Measurements from ENCODE around the gene GLDN.
"Not testable (repeated sequence)": the region's sequence is repeated elsewhere in the genome, so short reads cannot be mapped to it uniquely, and the experiment has no call there.

Gene GLDN

DNA sequence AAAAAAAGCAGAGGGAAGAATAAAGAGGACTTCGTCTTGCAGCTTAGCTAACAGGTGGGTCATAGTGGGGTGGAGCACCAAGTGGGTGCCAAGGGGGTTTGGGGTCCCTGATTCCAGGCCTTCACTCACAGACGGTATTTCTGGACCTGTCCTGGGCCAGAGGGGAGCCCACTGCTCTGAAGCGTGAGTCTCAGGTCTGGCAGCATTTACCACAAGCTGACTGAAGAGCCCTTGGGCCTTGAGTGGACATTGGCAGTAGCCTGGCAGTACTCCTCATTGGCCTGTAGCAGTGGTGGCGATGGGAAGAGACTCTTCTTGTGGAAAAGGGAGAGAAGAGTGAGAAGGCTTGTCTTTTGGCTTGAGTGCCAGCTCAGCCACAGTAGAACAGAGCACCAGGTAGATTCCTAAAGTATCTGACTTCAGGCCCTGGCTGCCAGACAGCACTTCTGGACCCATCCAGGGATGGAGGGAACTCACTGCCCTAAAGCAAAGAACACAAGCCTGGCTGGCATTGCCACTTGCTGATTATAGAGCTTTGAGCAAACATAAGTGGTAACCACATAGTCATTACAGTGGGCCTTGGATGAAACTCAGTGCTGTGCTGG lies 72.9 kb downstream of the GLDN start:
- H3K4me3 ChIP-seq (ENCODE audit: low read depth, low read length), result no peak overlapping the region
- TF ChIP-seq, protein P1, sequence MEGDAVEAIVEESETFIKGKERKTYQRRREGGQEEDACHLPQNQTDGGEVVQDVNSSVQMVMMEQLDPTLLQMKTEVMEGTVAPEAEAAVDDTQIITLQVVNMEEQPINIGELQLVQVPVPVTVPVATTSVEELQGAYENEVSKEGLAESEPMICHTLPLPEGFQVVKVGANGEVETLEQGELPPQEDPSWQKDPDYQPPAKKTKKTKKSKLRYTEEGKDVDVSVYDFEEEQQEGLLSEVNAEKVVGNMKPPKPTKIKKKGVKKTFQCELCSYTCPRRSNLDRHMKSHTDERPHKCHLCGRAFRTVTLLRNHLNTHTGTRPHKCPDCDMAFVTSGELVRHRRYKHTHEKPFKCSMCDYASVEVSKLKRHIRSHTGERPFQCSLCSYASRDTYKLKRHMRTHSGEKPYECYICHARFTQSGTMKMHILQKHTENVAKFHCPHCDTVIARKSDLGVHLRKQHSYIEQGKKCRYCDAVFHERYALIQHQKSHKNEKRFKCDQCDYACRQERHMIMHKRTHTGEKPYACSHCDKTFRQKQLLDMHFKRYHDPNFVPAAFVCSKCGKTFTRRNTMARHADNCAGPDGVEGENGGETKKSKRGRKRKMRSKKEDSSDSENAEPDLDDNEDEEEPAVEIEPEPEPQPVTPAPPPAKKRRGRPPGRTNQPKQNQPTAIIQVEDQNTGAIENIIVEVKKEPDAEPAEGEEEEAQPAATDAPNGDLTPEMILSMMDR (IDR thresholded peaks at IDR 0.05; ENCODE audit: low read depth, low read length), result no peak
- in situ Hi-C loops (cut with HindIII; ENCODE audit: low sequenced_read_pairs), result no loop called here
- no peak for DNase-seq (ENCODE audit: low read depth, low spot score)

DNA sequence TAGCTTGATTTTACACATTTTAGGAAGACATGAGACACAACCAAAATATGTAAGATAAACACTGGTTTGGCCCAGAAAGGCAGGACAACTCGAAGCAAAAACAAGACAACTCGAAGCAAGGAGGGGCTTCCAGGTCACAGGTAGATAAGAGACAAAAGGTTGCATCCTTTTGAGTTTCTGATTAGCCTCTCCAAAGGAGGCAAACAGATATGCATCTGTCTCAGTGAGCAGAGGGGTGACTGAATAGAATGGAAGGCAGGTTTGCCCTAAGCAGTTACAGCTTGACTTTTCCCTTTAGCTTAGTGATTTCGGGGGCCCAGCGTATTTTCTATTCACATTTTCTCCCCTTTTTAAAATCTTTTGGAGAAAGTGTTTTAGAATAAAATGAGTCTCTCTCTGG lies 74.7 kb downstream of the GLDN start:
- TF ChIP-seq, protein P1 (IDR thresholded peaks at IDR 0.05; ENCODE audit: low read depth, low read length), result no peak
- no peak for DNase-seq (ENCODE audit: low read depth, low spot score)
- in situ Hi-C loops (cut with HindIII; ENCODE audit: low sequenced_read_pairs), result no loop called here
- no peak overlapping the region for H3K4me3 ChIP-seq (ENCODE audit: low read depth, low read length)

GRCh38 chr15:51423040-51423439 lies 81.6 kb downstream of the GLDN start:
- DNase-seq (ENCODE audit: low read depth, low spot score); in situ Hi-C loops (cut with HindIII; ENCODE audit: low sequenced_read_pairs); H3K4me3 ChIP-seq (ENCODE audit: low read depth, low read length): not testable (repeated sequence)

GRCh38 chr15:51424780-51425179 lies 83.3 kb downstream of the GLDN start:
- no peak overlapping the region for H3K4me3 ChIP-seq (ENCODE audit: low read depth, low read length)

GRCh38 chr15:51425517-51426040 lies 84.1 kb downstream of the GLDN start:
- no peak for DNase-seq (ENCODE audit: low read depth, low spot score)
- TF ChIP-seq, protein P1 (IDR thresholded peaks at IDR 0.05; ENCODE audit: low read depth, low read length), result no peak
- in situ Hi-C loops (cut with HindIII; ENCODE audit: low sequenced_read_pairs), result no loop called here
- no peak overlapping the region for H3K4me3 ChIP-seq (ENCODE audit: low read depth, low read length)

More at GRCh38 chr15:51424780-51425179, 83.3 kb downstream of the GLDN start:
- no peak for DNase-seq (ENCODE audit: low read depth, low spot score)
- in situ Hi-C loops (cut with HindIII; ENCODE audit: low sequenced_read_pairs), result no loop called here
- TF ChIP-seq, protein P1 (IDR thresholded peaks at IDR 0.05; ENCODE audit: low read depth, low read length), result no peak

GRCh38 chr15:51438526-51438925 lies 97.1 kb downstream of the GLDN start:
- in situ Hi-C loops (cut with HindIII; ENCODE audit: low sequenced_read_pairs), result no loop called here
- TF ChIP-seq, protein P1 (IDR thresholded peaks at IDR 0.05; ENCODE audit: low read depth, low read length), result no peak
- no peak for DNase-seq (ENCODE audit: low read depth, low spot score)
- H3K4me3 ChIP-seq (ENCODE audit: low read depth, low read length), result no peak overlapping the region

DNA sequence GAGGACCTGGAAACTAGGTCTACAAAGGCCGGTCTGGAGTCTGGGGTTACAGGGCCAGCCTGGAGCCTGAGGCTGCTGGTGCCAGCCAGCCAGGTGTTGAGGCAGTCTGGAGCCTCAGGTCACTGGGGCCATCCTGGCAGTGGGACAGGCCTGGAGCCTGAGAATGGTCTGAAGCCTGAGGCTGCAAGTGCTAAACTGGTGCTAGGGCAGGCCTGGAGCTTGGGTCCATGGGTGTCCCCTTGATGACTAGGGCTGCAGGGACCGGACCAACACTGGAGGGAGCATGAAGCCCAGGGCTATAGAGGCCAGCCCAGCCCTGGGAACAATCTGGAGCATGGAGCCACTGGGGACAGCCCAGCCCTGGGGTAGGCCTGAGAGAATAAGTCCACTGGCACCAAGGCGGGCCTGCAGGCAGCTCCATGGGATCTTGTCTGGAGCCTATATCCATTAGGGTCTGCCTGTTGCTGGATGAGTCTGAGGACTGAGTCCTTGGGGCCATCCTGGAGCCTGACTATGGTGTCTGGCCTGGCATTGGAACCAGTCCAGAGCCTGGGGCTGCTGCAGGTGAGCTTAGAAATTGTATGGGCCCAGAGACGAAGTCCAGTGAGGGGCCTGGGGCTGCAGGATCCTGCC lies 101.9 kb downstream of the GLDN start:
- in situ Hi-C loops (cut with HindIII; ENCODE audit: low sequenced_read_pairs), result no loop called here
- no peak overlapping the region for H3K4me3 ChIP-seq (ENCODE audit: low read depth, low read length)
- TF ChIP-seq, protein P1 (IDR thresholded peaks at IDR 0.05; ENCODE audit: low read depth, low read length), result no peak
- no peak for DNase-seq (ENCODE audit: low read depth, low spot score)

All from astrocyte of the spinal cord (primary cell).